Fibroblast of lung (primary cell): ENCODE data around the gene ALOXE3. TPM values are rescaled to one million over a fixed set of nuclear protein-coding genes. Genes with fewer than 3 reads are reported as not detected.

Source experiments
- DNase-seq, 2 donors: peaks; one replicate each; pipeline versions ENCODE4 v3.0.0 to v3.0.0-alpha.2; 2010; ENCODE audit warnings: low read depth in 2 of 2
- H2AFZ ChIP-seq: 2 replicates; pipeline ENCODE4 v1.5.1; 2012; ENCODE audit warnings: low read length, control low read depth, inconsistent platforms
- H3K27ac ChIP-seq: 2 replicates; pipeline ENCODE4 v1.5.1; 2011; ENCODE audit warnings: low read length, control low read depth; ENCODE audit not compliant: insufficient read depth
- H3K27me3 ChIP-seq: 2 replicates; pipeline ENCODE4 v1.5.1; 2011; ENCODE audit warnings: mild to moderate bottlenecking, low read length; ENCODE audit not compliant: control insufficient read depth, insufficient read depth
- H3K36me3 ChIP-seq: 2 replicates; pipeline ENCODE4 v1.5.1; 2011; ENCODE audit warnings: low read length; ENCODE audit not compliant: control insufficient read depth, insufficient read depth
- H3K4me1 ChIP-seq: 2 replicates; pipeline ENCODE4 v1.5.1; 2011; ENCODE audit warnings: low read length; ENCODE audit not compliant: control insufficient read depth, insufficient read depth; ENCODE audit errors: extremely low read depth
- H3K4me2 ChIP-seq: 2 replicates; pipeline ENCODE4 v1.5.1; 2011; ENCODE audit warnings: low read length, control low read depth; ENCODE audit not compliant: insufficient read depth; ENCODE audit errors: extremely low read depth
- H3K4me3 ChIP-seq, 4 experiments: fragments of 200-600 bp in 1 of 4; sonication (generic) in 1 of 4; replicated peaks in 1 of 4; 2 replicates each; pipeline ENCODE4 v1.5.1; 2011 to 2016; ENCODE audit warnings: low read length in 4 of 4, low read depth in 3 of 4, mild to moderate bottlenecking in 3 of 4, control low read depth in 2 of 4, inconsistent platforms in 1 of 4, mixed read lengths in 1 of 4; ENCODE audit not compliant: insufficient read depth in 1 of 4; ENCODE audit errors: control extremely low read depth in 1 of 4
- H3K79me2 ChIP-seq: 2 replicates; pipeline ENCODE4 v1.5.1; 2012; ENCODE audit warnings: mild to moderate bottlenecking, low read length, inconsistent platforms; ENCODE audit not compliant: control insufficient read depth, insufficient read depth
- H3K9ac ChIP-seq: 2 replicates; pipeline ENCODE4 v1.5.1; 2011; ENCODE audit warnings: mild to moderate bottlenecking, low read length, control low read depth; ENCODE audit not compliant: insufficient read depth
- H3K9me3 ChIP-seq: 2 replicates; pipeline ENCODE4 v1.5.1; 2012; ENCODE audit warnings: low read depth, low read length; ENCODE audit not compliant: control insufficient read depth, insufficient read depth
- H4K20me1 ChIP-seq: 2 replicates; pipeline ENCODE4 v1.5.1; 2011; ENCODE audit warnings: low read length; ENCODE audit not compliant: control insufficient read depth, insufficient read depth; ENCODE audit errors: extremely low read depth
- CTCF ChIP-seq, 2 donors: IDR thresholded peaks in 1 of 2; conservative IDR thresholded peaks in 1 of 2; 1 replicate in 1 of 2; 2 replicates in 1 of 2; pipeline ENCODE4 v1.5.1; 2011 to 2012; ENCODE audit warnings: low read length in 2 of 2, control low read depth in 1 of 2, inconsistent platforms in 1 of 2, low read depth in 1 of 2, mild to moderate bottlenecking in 1 of 2
- EZH2 ChIP-seq: IDR thresholded peaks from 2 replicates; pipeline ENCODE4 v1.5.1; 2012; ENCODE audit warnings: low read length, control low read depth, mild to moderate bottlenecking; ENCODE audit errors: missing control alignments
- polyA plus RNA-seq, 2 donors: library from polyadenylated mRNA; depleted of rRNA in 1 of 2; stranded (reverse) in 1 of 2; unstranded in 1 of 2; fragments of >200 nt; gene quantifications; 2 replicates each; pipeline ENCODE4 v1.2.1, GENCODE V29; 2011 to 2012; ENCODE audit warnings: missing spikeins in 1 of 2
- total RNA-seq: library from RNA; depleted of rRNA; stranded (reverse); fragments of >200 nt; gene quantifications from 2 replicates; pipeline ENCODE4 v1.2.1, GENCODE V29; 2014

Gene ALOXE3
- total and polyA plus RNA-seq, 2 donors (not counting 1 experiment from before 2014, with no cell fraction given) = 0.01 TPM; not detected in 1

GRCh38 chr17:8087952-8088230 is 30.4 kb downstream of the ALOXE3 start:
- no peak overlapping the region for H3K4me2 ChIP-seq
- H3K9ac ChIP-seq = no peak overlapping the region
- no peak for DNase-seq
- H3K36me3 ChIP-seq = no peaks in the 10 kb centered on the region
- no peak overlapping the region for H3K4me3 ChIP-seq
- H3K27me3 ChIP-seq = peaks cover 17% of the 10 kb centered on the region
- H2AFZ ChIP-seq = no peak overlapping the region
- no peaks in the 10 kb centered on the region for H3K4me1 ChIP-seq
- H3K9me3 ChIP-seq = no peaks in the 10 kb centered on the region
- TF ChIP-seq CTCF (conservative IDR thresholded peaks at IDR 0.05 in 1 of 2, IDR thresholded peaks at IDR 0.05 in 1 of 2; ENCODE audit: low read depth in 1 of 2, low read length in 2 of 2) = no peak
- no peak for TF ChIP-seq EZH2
- H3K27ac ChIP-seq = no peak overlapping the region
- H3K79me2 ChIP-seq = no peaks in the 10 kb centered on the region
- H4K20me1 ChIP-seq = no peaks in the 10 kb centered on the region

DNA sequence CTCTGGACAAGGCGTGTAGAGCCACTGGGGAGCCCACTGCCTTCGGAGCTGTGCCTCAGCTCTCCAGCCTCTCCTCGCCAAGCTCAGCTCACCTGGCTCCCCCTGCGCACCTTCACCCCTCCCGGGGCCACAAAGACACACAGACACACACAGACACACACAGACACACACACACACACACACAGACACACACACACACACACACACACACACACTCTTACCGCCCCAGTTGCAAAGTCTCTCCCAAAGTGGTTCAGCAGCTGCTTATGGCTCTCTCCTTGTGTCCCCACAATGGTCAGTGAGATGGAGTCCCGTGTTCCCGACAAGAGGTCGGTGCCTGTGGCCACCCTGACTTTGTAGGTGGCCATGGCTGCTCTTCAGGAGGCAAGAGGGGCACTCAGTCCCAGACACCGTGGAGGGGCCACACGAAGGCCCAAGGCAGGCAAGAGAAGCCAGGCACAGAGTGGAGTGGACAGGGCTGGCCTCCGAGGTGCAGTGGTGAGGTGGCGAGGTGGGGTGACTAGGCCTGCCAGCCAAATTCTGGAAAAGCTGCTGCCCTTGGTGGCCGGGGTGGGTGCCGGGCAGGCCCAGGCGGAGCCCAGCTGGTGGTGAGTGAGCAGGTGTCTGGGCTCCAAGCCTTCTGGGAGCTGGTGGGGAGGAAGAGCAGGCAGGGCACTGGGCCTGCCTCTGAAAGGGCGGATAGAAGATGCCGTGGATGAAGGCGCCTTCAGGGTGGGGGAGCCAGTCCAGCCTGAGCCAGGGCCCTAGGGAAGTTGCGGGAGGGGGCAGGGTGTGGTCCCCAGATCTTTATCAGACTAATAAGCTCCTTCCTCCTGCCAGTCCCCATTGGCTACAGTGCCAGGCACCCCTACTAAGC is 31.0 kb downstream of the ALOXE3 start, which contains the start of gene ALOX12B:
ALOX12B (minus strand) TSS at position 642 of the 877 bp plus-strand sequence; CDS start at position 368, 274 bp downstream.
- peaks cover 21% of the 10 kb centered on the region for H3K27me3 ChIP-seq
- H3K4me3 ChIP-seq = no peak within 1 kb of the TSS
- no peak within 1 kb of the TSS for H3K4me2 ChIP-seq
- no peaks in the 10 kb centered on the region for H3K79me2 ChIP-seq
- TF ChIP-seq CTCF (conservative IDR thresholded peaks at IDR 0.05 in 1 of 2, IDR thresholded peaks at IDR 0.05 in 1 of 2; ENCODE audit: low read depth in 1 of 2, low read length in 2 of 2) (no peak), EZH2 (no peak)
- no peaks in the 10 kb centered on the region for H4K20me1 ChIP-seq
- H3K9me3 ChIP-seq = no peaks in the 10 kb centered on the region
- no peak within 1 kb of the TSS for H2AFZ ChIP-seq
- no peaks in the 10 kb centered on the region for H3K4me1 ChIP-seq
- no peak within 1 kb of the TSS for H3K9ac ChIP-seq
- H3K27ac ChIP-seq = no peak within 1 kb of the TSS
- no peak for DNase-seq
- no peaks in the 10 kb centered on the region for H3K36me3 ChIP-seq

- no peaks in the 10 kb centered on the region for H4K20me1 ChIP-seq
- no peak overlapping the region for H3K4me3 ChIP-seq
- peaks cover 2% of the 10 kb centered on the region for H3K4me1 ChIP-seq
- H3K4me2 ChIP-seq = no peak overlapping the region
- TF ChIP-seq CTCF (conservative IDR thresholded peaks at IDR 0.05 in 1 of 2, IDR thresholded peaks at IDR 0.05 in 1 of 2; ENCODE audit: low read depth in 1 of 2, low read length in 2 of 2) (no peak), EZH2 (no peak)
- H3K36me3 ChIP-seq = no peaks in the 10 kb centered on the region
- H3K9me3 ChIP-seq = no peaks in the 10 kb centered on the region
- no peaks in the 10 kb centered on the region for H3K79me2 ChIP-seq
- H3K9ac ChIP-seq = no peak overlapping the region
- no peak overlapping the region for H3K27ac ChIP-seq
- no peak overlapping the region for H2AFZ ChIP-seq
- DNase-seq = no peak
- peaks cover 25% of the 10 kb centered on the region for H3K27me3 ChIP-seq
These were observed 34.1 kb downstream of the ALOXE3 start for GRCh38 chr17:8084250-8084649.
